Measurements from ENCODE around the gene ARHGAP26. TPM values are rescaled to one million over a fixed set of nuclear protein-coding genes. Genes with fewer than 3 reads are reported as not detected.

The ARHGAP26 gene
- total RNA-seq, 2 donors from 2014 or later: 27.5 to 80.7 TPM

- no peak for TF ChIP-seq CTCF (IDR thresholded peaks at IDR 0.05)
- DNase-seq (ENCODE audit: low spot score) (no peak), ATAC-seq (ENCODE audit: insufficient number of reproducible peaks, low FRiP score, low read depth) (no peak)
- peak overlapping the region in 1 of 2 donors; percentile 62 for H3K27ac ChIP-seq
- H3K4me1 ChIP-seq (ENCODE audit: control insufficient read depth in 1 of 2, low read depth in 2 of 2): peaks cover 28 to 41% of the 10 kb centered on the region in 2 donors
- no peak overlapping the region for H3K4me3 ChIP-seq
- H3K9me3 ChIP-seq: no peaks in the 10 kb centered on the region
- no peaks in the 10 kb centered on the region for H3K36me3 ChIP-seq
- H3K27me3 ChIP-seq (replicated peaks; ENCODE audit: insufficient read depth): no peaks in the 10 kb centered on the region
Observed at GRCh38 chr5:142782976-142783530, 12.9 kb downstream of the ARHGAP26 start.

GRCh38 chr5:142783601-142784341, 13.6 kb downstream of the ARHGAP26 start:
- no peak for TF ChIP-seq CTCF (IDR thresholded peaks at IDR 0.05)
- no peak for DNase-seq (ENCODE audit: low spot score)
- Histone ChIP-seq H3K4me1 (ENCODE audit: control insufficient read depth in 1 of 2, low read depth in 2 of 2) (peaks cover 28 to 34% of the 10 kb centered on the region in 2 donors), H3K9me3 (no peaks in the 10 kb centered on the region), H3K27me3 (replicated peaks; ENCODE audit: insufficient read depth) (no peaks in the 10 kb centered on the region), H3K4me3 (peak overlapping the region; percentile 45), H3K27ac (peak overlapping the region; percentile 23 to 62), H3K36me3 (no peaks in the 10 kb centered on the region)
- peak; percentile 7 for ATAC-seq (ENCODE audit: insufficient number of reproducible peaks, low FRiP score, low read depth)

GRCh38 chr5:142784401-142784955, 14.3 kb downstream of the ARHGAP26 start:
- Histone ChIP-seq H3K4me1 (ENCODE audit: control insufficient read depth in 1 of 2, low read depth in 2 of 2) (peaks cover 22 to 27% of the 10 kb centered on the region in 2 donors), H3K9me3 (no peaks in the 10 kb centered on the region), H3K4me3 (peak overlapping the region; percentile 45), H3K27ac (peak overlapping the region; percentile 23 to 62), H3K27me3 (replicated peaks; ENCODE audit: insufficient read depth) (no peaks in the 10 kb centered on the region), H3K36me3 (no peaks in the 10 kb centered on the region)
- DNase-seq (ENCODE audit: low spot score): no peak
- TF ChIP-seq CTCF (IDR thresholded peaks at IDR 0.05): no peak
- ATAC-seq (ENCODE audit: insufficient number of reproducible peaks, low FRiP score, low read depth): peak; percentile 27

GRCh38 chr5:142785206-142785605, 15.0 kb downstream of the ARHGAP26 start:
- Histone ChIP-seq H3K4me3 (no peak overlapping the region), H3K27ac (no peak overlapping the region), H3K4me1 (ENCODE audit: control insufficient read depth in 1 of 2, low read depth in 2 of 2) (peaks cover 15 to 19% of the 10 kb centered on the region in 2 donors), H3K27me3 (replicated peaks; ENCODE audit: insufficient read depth) (no peaks in the 10 kb centered on the region), H3K36me3 (no peaks in the 10 kb centered on the region), H3K9me3 (no peaks in the 10 kb centered on the region)
- no peak for DNase-seq (ENCODE audit: low spot score)
- ATAC-seq (ENCODE audit: insufficient number of reproducible peaks, low FRiP score, low read depth): no peak
- TF ChIP-seq CTCF (IDR thresholded peaks at IDR 0.05): no peak

GRCh38 chr5:142789206-142789605, 19.0 kb downstream of the ARHGAP26 start:
- no peaks in the 10 kb centered on the region for H3K27me3 ChIP-seq (replicated peaks; ENCODE audit: insufficient read depth)
- ATAC-seq (ENCODE audit: insufficient number of reproducible peaks, low FRiP score, low read depth) (no peak), DNase-seq (ENCODE audit: low spot score) (no peak)
- H3K4me1 ChIP-seq (ENCODE audit: control insufficient read depth in 1 of 2, low read depth in 2 of 2): peaks cover 3 to 4% of the 10 kb centered on the region in 2 donors
- H3K4me3 ChIP-seq: no peak overlapping the region
- no peaks in the 10 kb centered on the region for H3K36me3 ChIP-seq
- no peaks in the 10 kb centered on the region for H3K9me3 ChIP-seq
- no peak for TF ChIP-seq CTCF (IDR thresholded peaks at IDR 0.05)
- H3K27ac ChIP-seq: no peak overlapping the region

Data from thoracic aorta (tissue), 2 donors.